Astrocyte of the hippocampus (primary cell): Measurements from ENCODE around the gene SHCBP1.
"Not testable (repeated sequence)": the region's sequence is repeated elsewhere in the genome, so short reads cannot be mapped to it uniquely, and the experiment has no call there.

Source experiments
- DNase-seq: peaks from one replicate; pipeline ENCODE4 v3.0.0; 2011; ENCODE audit warnings: low read depth, low spot score

The SHCBP1 gene

GRCh38 chr16:46621006-46621933 is at the start of gene SHCBP1:
Gene SHCBP1 (minus strand): TSS chr16:46621379. CDS start chr16:46621359, 20 bp downstream.
- peak; percentile 94 for DNase-seq

GRCh38 chr16:46662123-46662522 is 40.9 kb upstream of the SHCBP1 start:
- DNase-seq = no peak

GRCh38 chr16:46658925-46659324 is 37.7 kb upstream of the SHCBP1 start:
- no peak for DNase-seq

GRCh38 chr16:46651305-46651704 is 30.1 kb upstream of the SHCBP1 start:
- DNase-seq = no peak

- no peak for DNase-seq
Observed at GRCh38 chr16:46650254-46650623, 29.1 kb upstream of the SHCBP1 start.

- DNase-seq = no peak
Observed at GRCh38 chr16:46649588-46650253, 28.5 kb upstream of the SHCBP1 start.

GRCh38 chr16:46648656-46649055 is 27.5 kb upstream of the SHCBP1 start:
- no peak for DNase-seq

- peak; percentile 67 for DNase-seq
Observed at GRCh38 chr16:46638947-46639925, 18.1 kb upstream of the SHCBP1 start.

- DNase-seq = no peak
Observed at GRCh38 chr16:46632778-46633733, 11.9 kb upstream of the SHCBP1 start.

GRCh38 chr16:46629331-46630219 is 8.4 kb upstream of the SHCBP1 start:
- peak; percentile 63 for DNase-seq

- no peak for DNase-seq
Observed at GRCh38 chr16:46627746-46628145, 6.6 kb upstream of the SHCBP1 start.

GRCh38 chr16:46626681-46627080 is 5.5 kb upstream of the SHCBP1 start:
- not testable (repeated sequence) for DNase-seq

GRCh38 chr16:46624862-46625261 is 3.7 kb upstream of the SHCBP1 start:
- DNase-seq = not testable (repeated sequence)

- not testable (repeated sequence) for DNase-seq
Observed at GRCh38 chr16:46623707-46624106, 2.5 kb upstream of the SHCBP1 start.

- DNase-seq = not testable (repeated sequence)
Observed at GRCh38 chr16:46623246-46623645, 2.1 kb upstream of the SHCBP1 start.

- DNase-seq = no peak
Observed at GRCh38 chr16:46621934-46622676, 926 bp upstream of the SHCBP1 start.

GRCh38 chr16:46620266-46621005 is 743 bp downstream of the SHCBP1 start:
- DNase-seq = peak; percentile 18

- no peak for DNase-seq
Observed at GRCh38 chr16:46618516-46618915, 2.7 kb downstream of the SHCBP1 start.
